Peyer's patch (tissue), 4 donors: ENCODE data around the gene CHRD. TPM values are rescaled to one million over a fixed set of nuclear protein-coding genes. Genes with fewer than 3 reads are reported as not detected.

Source experiments
- DNase-seq, 3 donors: peaks; one replicate each; pipeline ENCODE4 v3.0.0-alpha.2; 2017 to 2019
- H3K27ac ChIP-seq, 4 donors: fragments of 200-600 bp; sonication (generic); one replicate each; pipeline ENCODE4 v1.5.1; 2016 to 2019
- H3K27me3 ChIP-seq, 2 donors: fragments of 200-600 bp; sonication (generic); one replicate each; pipeline ENCODE4 v1.5.1; 2019
- H3K36me3 ChIP-seq, 3 donors: fragments of 200-600 bp; sonication (generic); one replicate each; pipeline ENCODE4 v1.5.1; 2016 to 2019
- H3K4me1 ChIP-seq, 4 donors: fragments of 200-600 bp; sonication (generic); one replicate each; pipeline ENCODE4 v1.5.1; 2016 to 2019
- H3K4me3 ChIP-seq, 4 donors: fragments of 200-600 bp; sonication (generic); 1 replicate in 3 of 4; 2 replicates in 1 of 4; pipeline ENCODE4 v1.5.1; 2016 to 2019; ENCODE audit warnings: mild to moderate bottlenecking in 1 of 4
- H3K9me3 ChIP-seq, 4 donors: fragments of 200-600 bp; sonication (generic); one replicate each; pipeline ENCODE4 v1.5.1; 2016 to 2019; ENCODE audit warnings: mild to moderate bottlenecking in 1 of 4
- POLR2A ChIP-seq, 2 donors: fragments of 450-650 bp; IDR thresholded peaks; one replicate each; pipeline ENCODE4 v1.5.1; 2017; ENCODE audit warnings: antibody characterized with exemption in 2 of 2, mild to moderate bottlenecking in 2 of 2, moderate library complexity in 2 of 2
- total RNA-seq, 4 donors: library from RNA; depleted of rRNA; stranded (reverse); fragments of >200 nt; gene quantifications; one replicate each; pipeline ENCODE4 v1.1.0, GENCODE V29; 2016
- TF ChIP-seq, protein P1 (sequence below), 6 experiments: fragments of 450-650 bp in 4 of 6; fragments of 200-600 bp in 2 of 6; sonication (generic) in 1 of 6; IDR thresholded peaks; one replicate each; pipeline ENCODE4 v1.5.1; 2017 to 2019; ENCODE audit warnings: antibody characterized with exemption in 6 of 6, mild to moderate bottlenecking in 3 of 6, moderate library complexity in 1 of 6

CHRD gene
- total RNA-seq, 4 donors from 2014 or later: 0.53 to 17.3 (median 4.4) TPM

DNA sequence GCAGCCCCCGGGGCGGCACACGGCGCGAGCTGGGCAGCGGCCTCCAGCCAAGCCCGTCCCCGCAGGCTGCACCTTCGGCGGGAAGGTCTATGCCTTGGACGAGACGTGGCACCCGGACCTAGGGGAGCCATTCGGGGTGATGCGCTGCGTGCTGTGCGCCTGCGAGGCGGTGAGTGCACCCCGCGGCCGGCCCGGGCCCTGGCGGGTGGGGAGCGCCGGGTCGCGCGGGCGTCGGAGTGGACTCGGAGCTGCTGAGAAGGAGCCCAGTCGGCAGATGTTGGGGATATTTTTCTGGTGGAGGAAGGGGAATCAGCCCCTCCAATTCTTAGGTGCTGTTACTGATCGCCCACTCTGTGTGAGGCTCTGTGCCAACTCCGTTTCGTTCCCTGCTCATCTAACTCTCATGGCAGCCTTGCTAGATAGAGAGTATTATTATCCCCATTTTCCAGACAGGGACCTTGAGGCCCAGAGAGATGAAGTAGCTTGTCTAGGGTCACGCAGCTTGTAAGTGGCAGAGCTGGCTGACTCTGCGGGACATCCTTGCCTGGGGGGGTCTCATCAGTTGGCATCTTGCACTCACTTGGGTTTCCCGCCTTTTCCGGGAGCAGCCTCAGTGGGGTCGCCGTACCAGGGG, 890 bp downstream of the CHRD start:
- Histone ChIP-seq H3K36me3 (no peaks in the 10 kb centered on the region), H3K4me1 (peaks cover 0 to 12% (median 10%) of the 10 kb centered on the region in 4 donors), H3K27ac (peak overlapping the region in 3 of 4 donors; percentile 38 to 82 (median 52)), H3K27me3 (peaks cover 0 to 15% of the 10 kb centered on the region in 2 donors), H3K4me3 (peak overlapping the region; percentile 33 to 67 (median 56)), H3K9me3 (no peaks in the 10 kb centered on the region)
- no peak for TF ChIP-seq POLR2A (IDR thresholded peaks at IDR 0.05)
- TF ChIP-seq, protein P1, sequence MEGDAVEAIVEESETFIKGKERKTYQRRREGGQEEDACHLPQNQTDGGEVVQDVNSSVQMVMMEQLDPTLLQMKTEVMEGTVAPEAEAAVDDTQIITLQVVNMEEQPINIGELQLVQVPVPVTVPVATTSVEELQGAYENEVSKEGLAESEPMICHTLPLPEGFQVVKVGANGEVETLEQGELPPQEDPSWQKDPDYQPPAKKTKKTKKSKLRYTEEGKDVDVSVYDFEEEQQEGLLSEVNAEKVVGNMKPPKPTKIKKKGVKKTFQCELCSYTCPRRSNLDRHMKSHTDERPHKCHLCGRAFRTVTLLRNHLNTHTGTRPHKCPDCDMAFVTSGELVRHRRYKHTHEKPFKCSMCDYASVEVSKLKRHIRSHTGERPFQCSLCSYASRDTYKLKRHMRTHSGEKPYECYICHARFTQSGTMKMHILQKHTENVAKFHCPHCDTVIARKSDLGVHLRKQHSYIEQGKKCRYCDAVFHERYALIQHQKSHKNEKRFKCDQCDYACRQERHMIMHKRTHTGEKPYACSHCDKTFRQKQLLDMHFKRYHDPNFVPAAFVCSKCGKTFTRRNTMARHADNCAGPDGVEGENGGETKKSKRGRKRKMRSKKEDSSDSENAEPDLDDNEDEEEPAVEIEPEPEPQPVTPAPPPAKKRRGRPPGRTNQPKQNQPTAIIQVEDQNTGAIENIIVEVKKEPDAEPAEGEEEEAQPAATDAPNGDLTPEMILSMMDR (IDR thresholded peaks at IDR 0.05): no peak
- peak in 1 of 3 donors; percentile 49 for DNase-seq

DNA sequence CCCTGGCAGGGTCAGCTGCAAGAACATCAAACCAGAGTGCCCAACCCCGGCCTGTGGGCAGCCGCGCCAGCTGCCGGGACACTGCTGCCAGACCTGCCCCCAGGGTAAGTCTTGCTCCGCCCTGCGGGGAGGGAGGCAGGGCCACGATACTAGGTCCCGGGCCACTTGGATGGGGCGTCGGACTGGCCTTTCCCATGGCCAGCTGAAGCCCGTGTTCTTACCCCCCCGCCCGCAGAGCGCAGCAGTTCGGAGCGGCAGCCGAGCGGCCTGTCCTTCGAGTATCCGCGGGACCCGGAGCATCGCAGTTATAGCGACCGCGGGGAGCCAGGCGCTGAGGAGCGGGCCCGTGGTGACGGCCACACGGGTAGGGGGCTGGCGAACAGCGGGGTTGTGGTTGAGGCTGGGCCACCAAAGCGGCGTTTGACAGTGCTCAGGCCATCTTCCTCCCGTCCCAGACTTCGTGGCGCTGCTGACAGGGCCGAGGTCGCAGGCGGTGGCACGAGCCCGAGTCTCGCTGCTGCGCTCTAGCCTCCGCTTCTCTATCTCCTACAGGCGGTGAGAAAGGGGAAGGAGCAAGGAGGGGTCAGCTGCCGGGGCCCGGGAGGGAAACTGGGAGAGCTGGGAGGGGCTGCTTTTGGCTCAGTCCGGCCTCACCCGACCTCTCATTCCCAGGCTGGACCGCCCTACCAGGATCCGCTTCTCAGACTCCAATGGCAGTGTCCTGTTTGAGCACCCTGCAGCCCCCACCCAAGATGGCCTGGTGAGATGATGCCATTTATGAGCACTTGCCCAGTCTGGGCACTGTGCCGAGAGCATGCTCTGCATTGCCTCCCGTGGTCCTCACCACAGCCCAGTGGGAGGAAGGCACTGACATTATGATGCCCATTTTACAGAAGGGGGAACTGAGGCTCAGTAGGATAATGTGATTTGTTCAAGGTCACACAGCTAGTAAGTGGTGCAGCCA, 1.7 kb downstream of the CHRD start:
- Histone ChIP-seq H3K27me3 (peaks cover 0 to 15% of the 10 kb centered on the region in 2 donors), H3K27ac (no peak overlapping the region), H3K9me3 (no peaks in the 10 kb centered on the region), H3K4me3 (peak overlapping the region in 3 of 4 donors; percentile 55 to 67 (median 56)), H3K4me1 (peaks cover 0 to 12% (median 10%) of the 10 kb centered on the region in 4 donors), H3K36me3 (no peaks in the 10 kb centered on the region)
- TF ChIP-seq POLR2A (IDR thresholded peaks at IDR 0.05): no peak
- TF ChIP-seq, protein P1 (IDR thresholded peaks at IDR 0.05): no peak
- peak in 1 of 3 donors; percentile 53 for DNase-seq

DNA sequence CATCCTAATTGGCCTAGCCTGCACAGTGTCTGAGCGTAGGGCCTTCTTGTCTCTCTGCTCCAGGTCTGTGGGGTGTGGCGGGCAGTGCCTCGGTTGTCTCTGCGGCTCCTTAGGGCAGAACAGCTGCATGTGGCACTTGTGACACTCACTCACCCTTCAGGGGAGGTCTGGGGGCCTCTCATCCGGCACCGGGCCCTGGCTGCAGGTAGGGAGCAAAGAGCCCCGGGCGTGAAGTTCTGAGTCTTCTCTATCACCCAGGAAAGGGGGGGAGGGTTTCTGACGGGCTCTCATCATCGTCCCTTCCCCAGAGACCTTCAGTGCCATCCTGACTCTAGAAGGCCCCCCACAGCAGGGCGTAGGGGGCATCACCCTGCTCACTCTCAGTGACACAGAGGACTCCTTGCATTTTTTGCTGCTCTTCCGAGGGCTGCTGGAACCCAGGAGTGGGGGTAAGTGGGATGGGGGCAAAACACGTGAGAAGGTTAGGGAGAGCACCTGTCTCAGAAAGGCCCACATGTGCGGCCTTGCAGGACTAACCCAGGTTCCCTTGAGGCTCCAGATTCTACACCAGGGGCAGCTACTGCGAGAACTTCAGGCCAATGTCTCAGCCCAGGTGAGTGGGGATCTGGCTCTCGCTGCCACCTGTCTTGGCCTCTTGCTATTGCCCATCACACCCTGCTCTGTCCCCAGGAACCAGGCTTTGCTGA, 2.6 kb downstream of the CHRD start:
- DNase-seq: no peak
- Histone ChIP-seq H3K4me3 (no peak overlapping the region), H3K4me1 (peaks cover 0 to 12% (median 10%) of the 10 kb centered on the region in 4 donors), H3K27ac (no peak overlapping the region), H3K27me3 (peaks cover 0 to 15% of the 10 kb centered on the region in 2 donors), H3K9me3 (no peaks in the 10 kb centered on the region), H3K36me3 (no peaks in the 10 kb centered on the region)
- TF ChIP-seq, protein P1 (IDR thresholded peaks at IDR 0.05): no peak
- TF ChIP-seq POLR2A (IDR thresholded peaks at IDR 0.05): no peak

DNA sequence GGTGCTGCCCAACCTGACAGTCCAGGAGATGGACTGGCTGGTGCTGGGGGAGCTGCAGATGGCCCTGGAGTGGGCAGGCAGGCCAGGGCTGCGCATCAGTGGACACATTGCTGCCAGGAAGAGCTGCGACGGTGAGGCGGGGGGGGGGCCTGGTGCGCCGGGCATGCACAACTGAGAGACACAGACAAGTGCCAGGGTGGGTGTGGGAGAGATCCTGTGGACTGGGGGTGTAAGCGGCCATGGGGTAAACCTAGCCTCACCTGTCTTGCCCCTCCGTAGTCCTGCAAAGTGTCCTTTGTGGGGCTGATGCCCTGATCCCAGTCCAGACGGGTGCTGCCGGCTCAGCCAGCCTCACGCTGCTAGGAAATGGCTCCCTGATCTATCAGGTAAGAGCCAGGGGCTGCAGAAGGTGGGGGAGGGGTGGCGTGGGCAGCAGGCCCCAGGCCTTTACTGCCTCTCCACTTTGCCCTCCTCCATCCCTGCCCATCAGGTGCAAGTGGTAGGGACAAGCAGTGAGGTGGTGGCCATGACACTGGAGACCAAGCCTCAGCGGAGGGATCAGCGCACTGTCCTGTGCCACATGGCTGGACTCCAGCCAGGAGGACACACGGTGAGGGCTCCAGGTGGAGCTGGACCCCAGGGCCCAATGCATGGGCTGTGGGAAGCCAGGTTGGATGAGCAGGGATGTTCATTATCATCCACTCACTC, 3.3 kb downstream of the CHRD start:
- Histone ChIP-seq H3K36me3 (no peaks in the 10 kb centered on the region), H3K9me3 (no peaks in the 10 kb centered on the region), H3K4me3 (no peak overlapping the region), H3K27ac (no peak overlapping the region), H3K27me3 (peaks cover 0 to 15% of the 10 kb centered on the region in 2 donors), H3K4me1 (peaks cover 0 to 12% (median 10%) of the 10 kb centered on the region in 4 donors)
- no peak for TF ChIP-seq POLR2A (IDR thresholded peaks at IDR 0.05)
- TF ChIP-seq, protein P1 (IDR thresholded peaks at IDR 0.05): no peak
- DNase-seq: no peak

DNA sequence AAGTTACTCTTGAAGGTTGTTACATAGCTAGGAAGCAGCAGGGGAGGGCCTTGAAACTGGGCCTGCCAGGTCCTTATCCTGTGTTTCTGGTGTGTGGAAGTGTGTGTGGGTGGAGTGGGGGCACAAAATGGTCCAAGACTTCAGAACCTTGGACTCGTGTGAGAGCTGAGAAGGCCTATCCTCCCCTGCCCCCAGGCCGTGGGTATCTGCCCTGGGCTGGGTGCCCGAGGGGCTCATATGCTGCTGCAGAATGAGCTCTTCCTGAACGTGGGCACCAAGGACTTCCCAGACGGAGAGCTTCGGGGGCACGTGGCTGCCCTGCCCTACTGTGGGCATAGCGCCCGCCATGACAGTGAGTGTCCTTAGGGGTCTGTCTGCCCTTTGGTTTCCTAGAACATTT, 4.5 kb downstream of the CHRD start:
- Histone ChIP-seq H3K4me3 (no peak overlapping the region), H3K4me1 (peaks cover 0 to 12% (median 10%) of the 10 kb centered on the region in 4 donors), H3K9me3 (no peaks in the 10 kb centered on the region), H3K27ac (no peak overlapping the region), H3K36me3 (no peaks in the 10 kb centered on the region), H3K27me3 (peaks cover 0 to 14% of the 10 kb centered on the region in 2 donors)
- TF ChIP-seq, protein P1 (IDR thresholded peaks at IDR 0.05): no peak
- TF ChIP-seq POLR2A (IDR thresholded peaks at IDR 0.05): no peak
- no peak for DNase-seq
